Measurements from ENCODE around the gene CLK2. TPM values are rescaled to one million over a fixed set of nuclear protein-coding genes. Genes with fewer than 3 reads are reported as not detected.
A peak's percentile ranks its signal among the peaks of the same experiment; 100 is the strongest.

Gene CLK2
- total and polyA plus RNA-seq, 9 of the 15 experiments (the other 6 are each of a cell fraction or from before 2014, with no cell fraction given) = 13.5 to 81.4 (median 39.6) TPM

DNA sequence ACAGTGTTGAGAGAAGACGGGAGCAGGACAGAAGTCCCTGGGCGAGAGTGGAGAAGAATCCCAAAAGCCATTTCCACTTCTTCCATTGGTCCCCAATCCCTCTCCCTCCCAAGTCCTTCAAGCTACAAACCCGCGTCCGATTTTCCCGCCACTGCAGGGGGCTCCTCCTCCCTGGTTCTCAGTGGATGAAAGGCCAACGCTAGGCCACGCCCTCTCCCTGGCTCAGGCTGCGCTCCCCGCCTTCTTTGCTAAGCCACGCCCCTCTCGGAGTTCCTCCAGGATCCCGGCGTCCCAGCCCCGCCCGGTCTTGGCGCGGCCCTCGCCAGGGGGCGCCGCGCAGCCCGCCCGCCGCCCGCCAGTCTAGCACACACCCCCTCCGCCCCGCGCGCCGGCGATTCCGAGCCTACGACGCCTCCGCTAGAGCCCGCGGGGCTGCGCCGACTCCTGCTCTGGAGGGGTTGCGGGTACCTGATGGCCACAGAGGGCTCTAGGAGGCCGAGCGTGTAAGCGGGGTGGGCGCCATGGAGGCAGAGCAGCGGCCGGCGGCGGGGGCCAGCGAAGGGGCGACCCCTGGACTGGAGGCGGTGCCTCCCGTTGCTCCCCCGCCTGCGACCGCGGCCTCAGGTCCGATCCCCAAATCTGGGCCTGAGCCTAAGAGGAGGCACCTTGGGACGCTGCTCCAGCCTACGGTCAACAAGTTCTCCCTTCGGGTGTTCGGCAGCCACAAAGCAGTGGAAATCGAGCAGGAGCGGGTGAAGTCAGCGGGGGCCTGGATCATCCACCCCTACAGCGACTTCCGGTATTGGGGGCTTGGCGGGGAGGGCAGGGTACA lies 4.0 kb upstream of the CLK2 start, which contains the start of gene HCN3 (continued):
- no peak for TF ChIP-seq EHMT2 (IDR thresholded peaks at IDR 0.05)
- TF ChIP-seq, protein P1, sequence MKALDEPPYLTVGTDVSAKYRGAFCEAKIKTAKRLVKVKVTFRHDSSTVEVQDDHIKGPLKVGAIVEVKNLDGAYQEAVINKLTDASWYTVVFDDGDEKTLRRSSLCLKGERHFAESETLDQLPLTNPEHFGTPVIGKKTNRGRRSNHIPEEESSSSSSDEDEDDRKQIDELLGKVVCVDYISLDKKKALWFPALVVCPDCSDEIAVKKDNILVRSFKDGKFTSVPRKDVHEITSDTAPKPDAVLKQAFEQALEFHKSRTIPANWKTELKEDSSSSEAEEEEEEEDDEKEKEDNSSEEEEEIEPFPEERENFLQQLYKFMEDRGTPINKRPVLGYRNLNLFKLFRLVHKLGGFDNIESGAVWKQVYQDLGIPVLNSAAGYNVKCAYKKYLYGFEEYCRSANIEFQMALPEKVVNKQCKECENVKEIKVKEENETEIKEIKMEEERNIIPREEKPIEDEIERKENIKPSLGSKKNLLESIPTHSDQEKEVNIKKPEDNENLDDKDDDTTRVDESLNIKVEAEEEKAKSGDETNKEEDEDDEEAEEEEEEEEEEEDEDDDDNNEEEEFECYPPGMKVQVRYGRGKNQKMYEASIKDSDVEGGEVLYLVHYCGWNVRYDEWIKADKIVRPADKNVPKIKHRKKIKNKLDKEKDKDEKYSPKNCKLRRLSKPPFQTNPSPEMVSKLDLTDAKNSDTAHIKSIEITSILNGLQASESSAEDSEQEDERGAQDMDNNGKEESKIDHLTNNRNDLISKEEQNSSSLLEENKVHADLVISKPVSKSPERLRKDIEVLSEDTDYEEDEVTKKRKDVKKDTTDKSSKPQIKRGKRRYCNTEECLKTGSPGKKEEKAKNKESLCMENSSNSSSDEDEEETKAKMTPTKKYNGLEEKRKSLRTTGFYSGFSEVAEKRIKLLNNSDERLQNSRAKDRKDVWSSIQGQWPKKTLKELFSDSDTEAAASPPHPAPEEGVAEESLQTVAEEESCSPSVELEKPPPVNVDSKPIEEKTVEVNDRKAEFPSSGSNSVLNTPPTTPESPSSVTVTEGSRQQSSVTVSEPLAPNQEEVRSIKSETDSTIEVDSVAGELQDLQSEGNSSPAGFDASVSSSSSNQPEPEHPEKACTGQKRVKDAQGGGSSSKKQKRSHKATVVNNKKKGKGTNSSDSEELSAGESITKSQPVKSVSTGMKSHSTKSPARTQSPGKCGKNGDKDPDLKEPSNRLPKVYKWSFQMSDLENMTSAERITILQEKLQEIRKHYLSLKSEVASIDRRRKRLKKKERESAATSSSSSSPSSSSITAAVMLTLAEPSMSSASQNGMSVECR (CRISPR knock-in tag; IDR thresholded peaks at IDR 0.05) = peak; percentile 89; the same call in 1 of the 2 replicates
- no peak for TF ChIP-seq ADNP (tag; IDR thresholded peaks at IDR 0.05)
- TF ChIP-seq, protein P2, sequence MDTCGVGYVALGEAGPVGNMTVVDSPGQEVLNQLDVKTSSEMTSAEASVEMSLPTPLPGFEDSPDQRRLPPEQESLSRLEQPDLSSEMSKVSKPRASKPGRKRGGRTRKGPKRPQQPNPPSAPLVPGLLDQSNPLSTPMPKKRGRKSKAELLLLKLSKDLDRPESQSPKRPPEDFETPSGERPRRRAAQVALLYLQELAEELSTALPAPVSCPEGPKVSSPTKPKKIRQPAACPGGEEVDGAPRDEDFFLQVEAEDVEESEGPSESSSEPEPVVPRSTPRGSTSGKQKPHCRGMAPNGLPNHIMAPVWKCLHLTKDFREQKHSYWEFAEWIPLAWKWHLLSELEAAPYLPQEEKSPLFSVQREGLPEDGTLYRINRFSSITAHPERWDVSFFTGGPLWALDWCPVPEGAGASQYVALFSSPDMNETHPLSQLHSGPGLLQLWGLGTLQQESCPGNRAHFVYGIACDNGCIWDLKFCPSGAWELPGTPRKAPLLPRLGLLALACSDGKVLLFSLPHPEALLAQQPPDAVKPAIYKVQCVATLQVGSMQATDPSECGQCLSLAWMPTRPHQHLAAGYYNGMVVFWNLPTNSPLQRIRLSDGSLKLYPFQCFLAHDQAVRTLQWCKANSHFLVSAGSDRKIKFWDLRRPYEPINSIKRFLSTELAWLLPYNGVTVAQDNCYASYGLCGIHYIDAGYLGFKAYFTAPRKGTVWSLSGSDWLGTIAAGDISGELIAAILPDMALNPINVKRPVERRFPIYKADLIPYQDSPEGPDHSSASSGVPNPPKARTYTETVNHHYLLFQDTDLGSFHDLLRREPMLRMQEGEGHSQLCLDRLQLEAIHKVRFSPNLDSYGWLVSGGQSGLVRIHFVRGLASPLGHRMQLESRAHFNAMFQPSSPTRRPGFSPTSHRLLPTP (IDR thresholded peaks at IDR 0.05; ENCODE audit: borderline replicate concordance, extremely low read depth, insufficient read length) = no peak
- TF ChIP-seq WHSC1 (IDR thresholded peaks at IDR 0.05; ENCODE audit: low read length) = no peak
- no peak for TF ChIP-seq FOXA3 (CRISPR knock-in tag; conservative IDR thresholded peaks at IDR 0.05 in 1 of 2, IDR thresholded peaks at IDR 0.05 in 1 of 2)
- no peak for TF ChIP-seq CC2D1A (IDR thresholded peaks at IDR 0.05)
- TF ChIP-seq FOXJ2 (tag; IDR thresholded peaks at IDR 0.05) = no peak
- TF ChIP-seq ZBTB1 (CRISPR knock-in tag; IDR thresholded peaks at IDR 0.05; ENCODE audit: borderline replicate concordance, low read depth) = no peak; the same call in 1 of the 2 replicates
- no peak for TF ChIP-seq ZFP36 (IDR thresholded peaks at IDR 0.05; ENCODE audit: low read depth, low read length, partially characterized antibody)
- TF ChIP-seq POLR3A (IDR thresholded peaks at IDR 0.05; ENCODE audit: borderline replicate concordance, extremely low read depth, insufficient read depth, insufficient read length) = no peak
- no peak for TF ChIP-seq DDX20 (tag; IDR thresholded peaks at IDR 0.05; ENCODE audit: low read depth)
- TF ChIP-seq PTBP1 (IDR thresholded peaks at IDR 0.05; ENCODE audit: low read depth, low read length) = no peak
- no peak for TF ChIP-seq CAMTA2 (CRISPR knock-in tag; conservative IDR thresholded peaks at IDR 0.05)
- TF ChIP-seq, protein P3, sequence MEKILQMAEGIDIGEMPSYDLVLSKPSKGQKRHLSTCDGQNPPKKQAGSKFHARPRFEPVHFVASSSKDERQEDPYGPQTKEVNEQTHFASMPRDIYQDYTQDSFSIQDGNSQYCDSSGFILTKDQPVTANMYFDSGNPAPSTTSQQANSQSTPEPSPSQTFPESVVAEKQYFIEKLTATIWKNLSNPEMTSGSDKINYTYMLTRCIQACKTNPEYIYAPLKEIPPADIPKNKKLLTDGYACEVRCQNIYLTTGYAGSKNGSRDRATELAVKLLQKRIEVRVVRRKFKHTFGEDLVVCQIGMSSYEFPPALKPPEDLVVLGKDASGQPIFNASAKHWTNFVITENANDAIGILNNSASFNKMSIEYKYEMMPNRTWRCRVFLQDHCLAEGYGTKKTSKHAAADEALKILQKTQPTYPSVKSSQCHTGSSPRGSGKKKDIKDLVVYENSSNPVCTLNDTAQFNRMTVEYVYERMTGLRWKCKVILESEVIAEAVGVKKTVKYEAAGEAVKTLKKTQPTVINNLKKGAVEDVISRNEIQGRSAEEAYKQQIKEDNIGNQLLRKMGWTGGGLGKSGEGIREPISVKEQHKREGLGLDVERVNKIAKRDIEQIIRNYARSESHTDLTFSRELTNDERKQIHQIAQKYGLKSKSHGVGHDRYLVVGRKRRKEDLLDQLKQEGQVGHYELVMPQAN (IDR thresholded peaks at IDR 0.05; ENCODE audit: borderline replicate concordance) = peak; percentile 65
- TF ChIP-seq DACH1 (IDR thresholded peaks at IDR 0.05; ENCODE audit: partially characterized antibody) = no peak
- peak; percentile 96 to 98 for TF ChIP-seq MAZ (CRISPR knock-in tag; conservative IDR thresholded peaks at IDR 0.05 in 1 of 2, IDR thresholded peaks at IDR 0.05 in 1 of 2)
- no peak for TF ChIP-seq DMBX1 (CRISPR knock-in tag; IDR thresholded peaks at IDR 0.05; ENCODE audit: borderline replicate concordance)
